GM12873 (cell line): ENCODE results near the gene STX3.

Source experiments
- CTCF ChIP-seq: IDR thresholded peaks from 2 replicates; pipeline ENCODE4 v1.5.1; 2012; ENCODE audit warnings: low read depth, mild to moderate bottlenecking, moderate library complexity, low read length, control low read depth; ENCODE audit not compliant: insufficient read depth; ENCODE audit errors: missing control alignments

STX3 gene

DNA sequence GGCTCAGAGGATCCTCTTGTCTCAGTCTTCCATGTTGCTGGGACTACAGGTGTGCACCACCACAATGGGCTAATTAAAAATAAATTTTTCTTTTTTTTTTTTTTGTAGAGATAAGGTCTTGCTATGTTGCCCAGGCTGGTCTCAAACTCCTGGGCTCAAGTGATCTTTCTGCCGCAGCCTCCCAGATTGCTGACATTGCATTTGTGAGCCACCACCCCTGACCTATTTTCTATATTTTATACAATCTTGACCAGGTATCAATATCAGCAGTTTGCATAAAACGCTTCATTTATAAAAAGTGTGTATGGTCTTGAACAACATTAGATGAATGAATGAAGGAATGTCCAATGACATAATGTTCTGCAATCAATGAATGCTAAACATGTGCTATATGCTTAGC, 9.1 kb upstream of the STX3 start:
- no peak for TF ChIP-seq CTCF

- peak; percentile 91 for TF ChIP-seq CTCF
Observed at GRCh38 chr11:59753650-59754493, 1.3 kb upstream of the STX3 start.

DNA sequence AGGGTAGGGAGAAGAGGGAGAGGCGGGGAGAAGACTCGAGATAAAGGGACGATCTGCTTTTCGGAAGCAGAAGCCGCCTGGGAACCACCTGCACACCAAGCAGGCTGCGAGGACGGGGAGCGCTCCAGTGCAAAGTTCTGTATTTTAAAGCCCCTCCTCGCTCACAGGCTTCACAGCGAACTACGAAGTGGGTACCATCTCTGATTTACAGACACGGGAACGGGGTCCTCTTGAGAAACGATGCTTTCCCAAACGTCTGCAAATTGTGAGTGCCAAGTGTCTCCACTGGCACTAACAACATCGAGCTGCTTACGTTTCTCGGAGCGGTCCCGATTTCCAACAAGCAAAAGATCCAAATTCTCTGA, 700 bp upstream of the STX3 start:
- TF ChIP-seq CTCF, result no peak

DNA sequence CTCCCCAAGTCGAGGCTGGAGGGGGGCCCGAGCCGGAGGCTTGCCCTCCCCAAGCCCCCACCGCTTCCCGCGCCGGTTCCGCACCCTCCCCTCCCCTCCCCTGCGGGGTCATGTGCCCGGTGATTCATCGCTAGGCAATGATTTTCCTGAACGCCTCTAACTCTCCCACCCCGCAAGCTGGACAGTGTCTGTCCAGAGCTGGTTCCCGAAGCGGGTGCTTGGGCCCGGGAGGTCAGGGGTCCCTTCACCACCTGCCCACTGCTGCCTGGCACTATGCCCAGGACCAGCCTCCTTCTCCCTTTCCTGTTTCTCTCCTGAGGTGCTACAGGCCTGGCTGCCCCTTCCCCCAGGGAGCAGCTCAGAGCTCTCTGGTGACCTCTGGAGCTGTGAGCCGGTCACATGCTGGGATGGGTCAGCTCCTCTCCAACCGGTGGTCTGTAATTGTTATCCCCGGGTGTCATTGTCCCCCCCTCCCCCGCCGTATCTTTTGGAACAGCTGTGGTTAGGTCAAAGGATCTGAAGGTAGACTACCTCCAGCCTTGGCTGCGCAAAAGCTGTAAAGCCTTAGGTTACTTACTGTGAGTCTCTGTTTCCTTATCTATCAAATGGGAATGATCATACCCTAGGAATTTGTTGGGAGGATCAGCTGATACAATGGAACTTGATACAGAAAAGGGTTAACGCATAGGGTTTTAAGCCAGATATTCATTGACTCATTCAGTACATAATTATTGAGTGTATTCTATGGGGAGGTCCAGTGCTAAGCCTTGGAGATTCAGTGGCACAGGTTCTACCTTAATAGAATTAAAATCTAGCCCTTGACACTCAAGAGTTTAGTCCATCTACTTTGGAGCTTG, 753 bp downstream of the STX3 start:
- TF ChIP-seq CTCF, result no peak

GRCh38 chr11:59756558-59756840, 1.3 kb downstream of the STX3 start:
- TF ChIP-seq CTCF, result no peak

GRCh38 chr11:59756845-59757244, 1.7 kb downstream of the STX3 start:
- no peak for TF ChIP-seq CTCF

- TF ChIP-seq CTCF, result no peak
Observed at GRCh38 chr11:59758401-59759037, 3.3 kb downstream of the STX3 start.
